Liver (tissue), 9 donors: ENCODE data around the gene YIPF6. TPM values are rescaled to one million over a fixed set of nuclear protein-coding genes. Genes with fewer than 3 reads are reported as not detected.
"Not testable (repeated sequence)": the region's sequence is repeated elsewhere in the genome, so short reads cannot be mapped to it uniquely, and the experiment has no call there.

ENCODE experiments used
- DNase-seq: peaks from one replicate; pipeline ENCODE4 v3.0.0-alpha.2; 2017; ENCODE audit warnings: low spot score
- H3K27ac ChIP-seq, 2 donors: one replicate each; pipeline ENCODE4 v1.7.0; 2013; ENCODE audit warnings: inconsistent platforms in 2 of 2, low read length in 2 of 2, control low read depth in 1 of 2, low read depth in 1 of 2, mild to moderate bottlenecking in 1 of 2
- H3K27me3 ChIP-seq, 4 donors: one replicate each; pipeline versions ENCODE4 v1.6.1 to v1.7.0; 2013; ENCODE audit warnings: low read length in 3 of 4, inconsistent platforms in 1 of 4, mild to moderate bottlenecking in 1 of 4, moderate library complexity in 1 of 4; ENCODE audit not compliant: control insufficient read depth in 4 of 4, insufficient read depth in 4 of 4
- H3K36me3 ChIP-seq, 4 donors: one replicate each; pipeline versions ENCODE4 v1.6.1 to v1.7.0; 2013; ENCODE audit warnings: low read length in 3 of 4, mild to moderate bottlenecking in 3 of 4, low read depth in 1 of 4, moderate library complexity in 1 of 4; ENCODE audit not compliant: control insufficient read depth in 4 of 4, insufficient read depth in 3 of 4
- H3K4me1 ChIP-seq, 4 donors: one replicate each; pipeline versions ENCODE4 v1.6.1 to v1.7.0; 2013; ENCODE audit warnings: low read length in 3 of 4, mild to moderate bottlenecking in 3 of 4, moderate library complexity in 1 of 4; ENCODE audit not compliant: control insufficient read depth in 4 of 4, insufficient read depth in 4 of 4
- H3K4me3 ChIP-seq, 3 donors: one replicate each; pipeline versions ENCODE4 v1.6.1 to v1.7.0; 2013; ENCODE audit warnings: low read length in 3 of 3, control low read depth in 1 of 3, low read depth in 1 of 3, mild to moderate bottlenecking in 1 of 3
- H3K9ac ChIP-seq, 2 donors: one replicate each; pipeline ENCODE4 v1.7.0; 2013; ENCODE audit warnings: low read length in 2 of 2, mild to moderate bottlenecking in 2 of 2, moderate library complexity in 2 of 2, control low read depth in 1 of 2, low read depth in 1 of 2
- H3K9me3 ChIP-seq, 4 donors: one replicate each; pipeline versions ENCODE4 v1.6.1 to v1.7.0; 2013; ENCODE audit warnings: low read length in 3 of 4; ENCODE audit not compliant: control insufficient read depth in 4 of 4
- ATF3 ChIP-seq: IDR thresholded peaks from 2 replicates; pipeline ENCODE4 v1.6.1; 2016; ENCODE audit warnings: antibody characterized with exemption
- EGR1 ChIP-seq, 2 donors: IDR thresholded peaks; 2 replicates each; pipeline ENCODE4 v1.6.1; 2016 to 2018; ENCODE audit warnings: antibody characterized with exemption in 2 of 2, low read depth in 2 of 2
- FOXA2 ChIP-seq: IDR thresholded peaks from 2 replicates; pipeline ENCODE4 v1.6.1; 2016; ENCODE audit warnings: antibody characterized with exemption
- GABPA ChIP-seq, 2 donors: IDR thresholded peaks in 1 of 2; conservative IDR thresholded peaks in 1 of 2; 2 replicates each; pipeline ENCODE4 v1.6.1; 2016; ENCODE audit warnings: antibody characterized with exemption in 2 of 2, mild to moderate bottlenecking in 1 of 2, moderate library complexity in 1 of 2
- HNF4A ChIP-seq, 2 donors: conservative IDR thresholded peaks; 2 replicates each; pipeline ENCODE4 v1.6.1; 2016; ENCODE audit warnings: antibody characterized with exemption in 2 of 2, mild to moderate bottlenecking in 2 of 2
- HNF4G ChIP-seq: IDR thresholded peaks from 2 replicates; pipeline ENCODE4 v1.6.1; 2016; ENCODE audit warnings: antibody characterized with exemption
- RAD21 ChIP-seq, 2 donors: IDR thresholded peaks; 2 replicates each; pipeline ENCODE4 v1.6.1; 2016; ENCODE audit warnings: antibody characterized with exemption in 2 of 2, mild to moderate bottlenecking in 2 of 2
- REST ChIP-seq: IDR thresholded peaks from 2 replicates; pipeline ENCODE4 v1.6.1; 2016; ENCODE audit warnings: antibody characterized with exemption, mild to moderate bottlenecking
- SP1 ChIP-seq: IDR thresholded peaks from 2 replicates; pipeline ENCODE4 v1.6.1; 2018; ENCODE audit warnings: antibody characterized with exemption, mild to moderate bottlenecking
- TAF1 ChIP-seq: conservative IDR thresholded peaks from 2 replicates; pipeline ENCODE4 v1.6.1; 2016; ENCODE audit warnings: antibody characterized with exemption, mild to moderate bottlenecking
- YY1 ChIP-seq: IDR thresholded peaks from 2 replicates; pipeline ENCODE4 v1.6.1; 2016; ENCODE audit warnings: antibody characterized with exemption, mild to moderate bottlenecking
- ZBTB33 ChIP-seq: IDR thresholded peaks from 2 replicates; pipeline ENCODE4 v1.6.1; 2016; ENCODE audit warnings: antibody characterized with exemption
- whole genome bisulfite sequencing: extraction: QIAGEN DNeasy Blood & Tissue Kit; methylation state at CpG from one replicate; pipeline ENCODE4 v1.1.7; 2013; 5-methylcytosine and 5-hydroxymethylcytosine counted together
- polyA plus RNA-seq, 2 donors: library from polyadenylated mRNA; stranded (reverse) in 1 of 2; unstranded in 1 of 2; fragments of 200-250 nt in 1 of 2; fragments of >200 nt in 1 of 2; fragmentation: Nextera tagmentation in 1 of 2; extraction: Ambion mirVana in 1 of 2; gene quantifications; one replicate each; pipeline versions ENCODE4 v1.2.1 to v1.2.3, GENCODE V29; 2013 to 2015
- total RNA-seq, 2 donors: library from RNA; depleted of rRNA; stranded (reverse); fragments of >200 nt; gene quantifications; one replicate each; pipeline ENCODE4 v1.2.3, GENCODE V29; 2014
- TF ChIP-seq, protein P1 (sequence below): IDR thresholded peaks from 2 replicates; pipeline ENCODE4 v1.6.1; 2016; ENCODE audit warnings: antibody characterized with exemption
- donor health status: healthy.
- donor health status: healthy.
- donor health status: healthy.
- donor health status: healthy.
- donor health status: healthy.

Gene YIPF6
- total and polyA plus RNA-seq, 4 donors = 11.9 to 36.3 (median 28.4) TPM

GRCh38 chrX:68493776-68494175, 5.1 kb upstream of the YIPF6 start:
- not testable (repeated sequence) for H3K27ac ChIP-seq, H3K27me3 ChIP-seq, H3K9me3 ChIP-seq, H3K9ac ChIP-seq, H3K4me3 ChIP-seq, H3K4me1 ChIP-seq, DNase-seq, H3K36me3 ChIP-seq
- 98% methylated on average over 2 of the region's 2 CpGs for WGBS

DNA sequence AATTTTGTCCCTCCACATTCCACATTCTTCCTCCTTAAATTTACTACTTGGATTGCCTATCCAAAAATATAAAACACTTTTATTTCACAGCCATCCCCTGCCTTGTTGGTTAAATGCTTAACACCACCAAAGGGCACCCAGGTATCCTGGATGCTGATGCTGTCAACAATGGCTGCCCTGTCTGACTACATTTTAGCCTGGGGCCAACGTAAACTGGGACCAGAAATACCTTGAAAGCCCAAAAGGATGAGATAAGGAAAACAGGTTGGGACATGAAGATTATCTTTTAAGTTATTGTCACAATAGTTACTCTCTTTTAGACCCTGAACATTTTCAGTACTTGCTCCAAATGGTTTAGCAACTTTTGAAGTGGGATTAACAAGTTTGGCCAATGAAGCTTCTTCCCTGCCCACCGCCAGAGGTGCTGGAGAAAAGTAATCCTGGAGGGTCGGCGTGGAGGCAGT, 775 bp upstream of the YIPF6 start:
- H3K27ac ChIP-seq = peak overlapping the region; percentile 94 to 98
- H3K36me3 ChIP-seq = no peaks in the 10 kb centered on the region
- H3K9me3 ChIP-seq = no peaks in the 10 kb centered on the region
- peak overlapping the region; percentile 83 to 89 for H3K9ac ChIP-seq
- DNase-seq = no peak
- TF ChIP-seq REST = no peak
- TF ChIP-seq FOXA2 = no peak
- no peak for TF ChIP-seq SP1
- TF ChIP-seq HNF4G = no peak
- TF ChIP-seq ZBTB33 = no peak
- TF ChIP-seq RAD21 (IDR thresholded peaks at IDR 0.05) = no peak
- no peak for TF ChIP-seq ATF3
- TF ChIP-seq, protein P1, sequence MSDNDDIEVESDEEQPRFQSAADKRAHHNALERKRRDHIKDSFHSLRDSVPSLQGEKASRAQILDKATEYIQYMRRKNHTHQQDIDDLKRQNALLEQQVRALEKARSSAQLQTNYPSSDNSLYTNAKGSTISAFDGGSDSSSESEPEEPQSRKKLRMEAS = no peak
- TF ChIP-seq HNF4A (conservative IDR thresholded peaks at IDR 0.05) = no peak
- no peak for TF ChIP-seq EGR1 (IDR thresholded peaks at IDR 0.05; ENCODE audit: low read depth in 2 of 2)
- TF ChIP-seq GABPA (IDR thresholded peaks at IDR 0.05 in 1 of 2, conservative IDR thresholded peaks at IDR 0.05 in 1 of 2) = no peak
- no peak for TF ChIP-seq YY1
- TF ChIP-seq TAF1 = no peak
- peaks cover 3 to 24% (median 12%) of the 10 kb centered on the region in 4 donors for H3K4me1 ChIP-seq
- peak overlapping the region; percentile 73 to 78 (median 74) for H3K4me3 ChIP-seq
- WGBS = 1% methylated on average over 4 of the region's 4 CpGs
- no peaks in the 10 kb centered on the region for H3K27me3 ChIP-seq
